ENCODE measurements around the gene SMIM43. TPM values are rescaled to one million over a fixed set of nuclear protein-coding genes. Genes with fewer than 3 reads are reported as not detected.

The SMIM43 gene
- total RNA-seq, 1 experiment from 2014 or later: not detected

GRCh38 chr4:121811122-121811521, 46.2 kb upstream of the SMIM43 start:
- intact Hi-C loops (cut with micrococcal nuclease): no loop called here
- peaks cover 63 to 73% of the 10 kb centered on the region in 2 experiments for H3K36me3 ChIP-seq (ENCODE audit: control insufficient read depth in 1 of 2, insufficient read depth in 2 of 2, low read length in 2 of 2)
- ATAC-seq: no peak
- ChIA-PET POLR2A (no interaction called here), CTCF (no interaction called here), RAD21 (ENCODE audit: low non-redundant PET in 1 of 2, low total read pairs in 2 of 2, uncharacterized antibody in 2 of 2, unreplicated experiment in 2 of 2) (no interaction called here)
- H3K27ac ChIP-seq (ENCODE audit: low read depth, low read length): no peak overlapping the region
- no peaks in the 10 kb centered on the region for H3K9me2 ChIP-seq (ENCODE audit: insufficient read depth)
- H3K9ac ChIP-seq (ENCODE audit: low read length): no peak overlapping the region
- H3K4me3 ChIP-seq (replicated peaks in 1 of 2; ENCODE audit: low read depth in 1 of 2, low read length in 2 of 2): no peak overlapping the region
- no peaks in the 10 kb centered on the region; the same call in 1 of the 2 replicates for H4K20me1 ChIP-seq (ENCODE audit: insufficient read depth)
- H3K9me3 ChIP-seq (ENCODE audit: control insufficient read depth in 1 of 2, insufficient read depth in 1 of 2, low read depth in 1 of 2, low read length in 2 of 2): no peaks in the 10 kb centered on the region
- H3K27me3 ChIP-seq (ENCODE audit: insufficient read depth, low read length): no peaks in the 10 kb centered on the region
- TF ChIP-seq TCF7L2 (IDR thresholded peaks at IDR 0.05; ENCODE audit: borderline replicate concordance, extremely low read depth, insufficient read depth, insufficient read length) (no peak), EZH2 (IDR thresholded peaks at IDR 0.05) (no peak), ATF3 (IDR thresholded peaks at IDR 0.05) (no peak), CEBPB (IDR thresholded peaks at IDR 0.05; ENCODE audit: low read depth) (no peak), YY1 (IDR thresholded peaks at IDR 0.05; ENCODE audit: extremely low read depth, insufficient replicate concordance, low read depth, low read length) (no peak), JUND (IDR thresholded peaks at IDR 0.05) (no peak), CTCF (IDR thresholded peaks at IDR 0.05 in 2 of 3, conservative IDR thresholded peaks at IDR 0.05 in 1 of 3; ENCODE audit: borderline replicate concordance in 1 of 3, insufficient read depth in 1 of 3, low read depth in 2 of 3, low read length in 2 of 3) (no peak), EGR1 (IDR thresholded peaks at IDR 0.05; ENCODE audit: low read depth) (no peak), SIN3A (IDR thresholded peaks at IDR 0.05; ENCODE audit: low read depth) (no peak), ZNF274 (IDR thresholded peaks at IDR 0.05; ENCODE audit: low read depth, low read length) (no peak), POLR2AphosphoS5 (IDR thresholded peaks at IDR 0.05; ENCODE audit: low read depth, low read length) (no peak), CBX3 (IDR thresholded peaks at IDR 0.05; ENCODE audit: low read depth) (no peak), POLR2A (IDR thresholded peaks at IDR 0.05; ENCODE audit: borderline replicate concordance, extremely low read depth, insufficient read depth, insufficient read length) (no peak)
- no peak overlapping the region for H2AFZ ChIP-seq (ENCODE audit: low read depth, low read length, poor library complexity, severe bottlenecking)
- H3K4me1 ChIP-seq (ENCODE audit: control insufficient read depth in 1 of 2, insufficient read depth in 2 of 2, low read length in 2 of 2): no peaks in the 10 kb centered on the region
- no peak overlapping the region for H3K4me2 ChIP-seq (ENCODE audit: low read length)
- no peak for DNase-seq (ENCODE audit: low read depth, low spot score)
- H3K79me2 ChIP-seq (ENCODE audit: insufficient read depth, low read length): peaks cover 43% of the 10 kb centered on the region
- no TSS peak for BruUV-seq (replicated peaks)
